Left lung (tissue), 10 donors: ENCODE data around the gene FTCD. TPM values are rescaled to one million over a fixed set of nuclear protein-coding genes. Genes with fewer than 3 reads are reported as not detected.
"Not testable (repeated sequence)": the region's sequence is repeated elsewhere in the genome, so short reads cannot be mapped to it uniquely, and the experiment has no call there.

ENCODE experiments used
- ATAC-seq: fragments of 200-7000 bp; cut with Tn5 transposase; one replicate; pipeline ENCODE4 v1.9.1; 2020; ENCODE audit warnings: moderate library complexity
- DNase-seq, 4 donors: peaks; one replicate each; pipeline ENCODE4 v3.0.0-alpha.2; 2013 to 2020
- H3K27ac ChIP-seq, 2 donors: fragments of 200-600 bp; sonication (generic) in 1 of 2; one replicate each; pipeline versions ENCODE4 v1.5.0 to v1.8.0; 2020 to 2021
- H3K27me3 ChIP-seq, 2 donors: fragments of 200-600 bp; sonication (generic) in 1 of 2; one replicate each; pipeline versions ENCODE4 v1.5.0 to v1.8.0; 2020 to 2021
- H3K36me3 ChIP-seq, 2 donors: fragments of 200-600 bp; sonication (generic) in 1 of 2; one replicate each; pipeline versions ENCODE4 v1.5.0 to v1.8.0; 2020 to 2021
- H3K4me1 ChIP-seq, 2 donors: fragments of 200-600 bp; one replicate each; pipeline ENCODE4 v1.8.0; 2021
- H3K4me3 ChIP-seq, 2 donors: fragments of 200-600 bp; sonication (generic) in 1 of 2; one replicate each; pipeline versions ENCODE4 v1.5.0 to v1.8.0; 2020 to 2021; ENCODE audit warnings: mild to moderate bottlenecking in 1 of 2
- H3K9me3 ChIP-seq, 2 donors: fragments of 200-600 bp; sonication (generic) in 1 of 2; one replicate each; pipeline versions ENCODE4 v1.5.0 to v1.8.0; 2020 to 2021
- CTCF ChIP-seq, 2 donors: fragments of 200-600 bp; sonication (generic) in 1 of 2; IDR thresholded peaks; one replicate each; pipeline versions ENCODE4 v1.5.0 to v1.8.0; 2021; ENCODE audit warnings: antibody characterized with exemption in 2 of 2
- intact Hi-C, 2 donors: fragments of 100-400 bp; cut with DNase I; formaldehyde crosslinking; loops; one replicate each; pipeline versions ENCODE4 v1.11.2 to v1.14.2; 2022
- polyA plus RNA-seq, 6 donors: library from polyadenylated mRNA; unstranded; fragments of 120-200 nt; gene quantifications; one replicate each; pipeline ENCODE4 v1.2.1, GENCODE V29; 2013; ENCODE audit not compliant: insufficient read length in 6 of 6
- total RNA-seq, 2 donors: library from RNA; stranded (reverse); fragmentation: NEBNext Ultra II Directional; extraction: Animal tissue kit (Norgen Biotek cat#: 25700); gene quantifications; one replicate each; pipeline ENCODE4 v1.2.1, GENCODE V29; 2021
- donor health status: DM: no; HTN: yes; CAD: no.
- donor health status: DM: no; HTN: no; CAD: no.

FTCD gene
- total and polyA plus RNA-seq, 8 donors: 0.29 to 2.4 (median 1.6) TPM

- no peak for ATAC-seq
- H3K4me1 ChIP-seq: no peaks in the 10 kb centered on the region
- intact Hi-C loops: no loop called here
- H3K4me3 ChIP-seq: no peak overlapping the region
- no peaks in the 10 kb centered on the region for H3K27me3 ChIP-seq
- peaks cover 0 to 15% of the 10 kb centered on the region in 2 donors for H3K9me3 ChIP-seq
- no peaks in the 10 kb centered on the region for H3K36me3 ChIP-seq
- DNase-seq: peak in 1 of 4 donors; percentile 55
- TF ChIP-seq CTCF (IDR thresholded peaks at IDR 0.05): no peak
- H3K27ac ChIP-seq: no peak overlapping the region
Observed at GRCh38 chr21:46171996-46172862, 16.9 kb upstream of the FTCD start.

GRCh38 chr21:46171585-46171984 lies 16.2 kb upstream of the FTCD start:
- no peak for ATAC-seq
- Histone ChIP-seq H3K36me3 (no peaks in the 10 kb centered on the region), H3K9me3 (peaks cover 0 to 12% of the 10 kb centered on the region in 2 donors), H3K27me3 (no peaks in the 10 kb centered on the region), H3K4me1 (no peaks in the 10 kb centered on the region), H3K4me3 (no peak overlapping the region), H3K27ac (no peak overlapping the region)
- TF ChIP-seq CTCF (IDR thresholded peaks at IDR 0.05): no peak
- intact Hi-C loops: no loop called here
- no peak for DNase-seq

- H3K4me3 ChIP-seq, H3K36me3 ChIP-seq, H3K9me3 ChIP-seq, H3K4me1 ChIP-seq, ATAC-seq, H3K27ac ChIP-seq, DNase-seq, intact Hi-C loops, H3K27me3 ChIP-seq: not testable (repeated sequence)
Observed at GRCh38 chr21:46170436-46171193, 15.2 kb upstream of the FTCD start.

- H3K9me3 ChIP-seq: no peaks in the 10 kb centered on the region
- no peak for TF ChIP-seq CTCF (IDR thresholded peaks at IDR 0.05)
- no peak overlapping the region for H3K4me3 ChIP-seq
- no peak for ATAC-seq
- H3K4me1 ChIP-seq: no peaks in the 10 kb centered on the region
- intact Hi-C loops: no loop called here
- no peak for DNase-seq
- no peaks in the 10 kb centered on the region for H3K27me3 ChIP-seq
- no peak overlapping the region for H3K27ac ChIP-seq
- no peaks in the 10 kb centered on the region for H3K36me3 ChIP-seq
Observed at GRCh38 chr21:46168659-46169386, 13.4 kb upstream of the FTCD start.

GRCh38 chr21:46168238-46168637 lies 12.9 kb upstream of the FTCD start:
- no peak overlapping the region for H3K4me3 ChIP-seq
- H3K4me1 ChIP-seq: no peaks in the 10 kb centered on the region
- TF ChIP-seq CTCF (IDR thresholded peaks at IDR 0.05): no peak
- DNase-seq (no peak), ATAC-seq (no peak)
- no peaks in the 10 kb centered on the region for H3K36me3 ChIP-seq
- intact Hi-C loops: no loop called here
- H3K9me3 ChIP-seq: no peaks in the 10 kb centered on the region
- no peak overlapping the region for H3K27ac ChIP-seq
- no peaks in the 10 kb centered on the region for H3K27me3 ChIP-seq
